GM19452 (cell line): Measurements from ENCODE around the gene ZNF185.

Experiments
- ATAC-seq: cut with Tn5 transposase; IDR thresholded peaks from one replicate; pipeline ENCODE4 v1.9.1; 2021; ENCODE audit not compliant: unreplicated experiment

Gene ZNF185

GRCh38 chrX:152895121-152895520 is 2.7 kb upstream of the ZNF185 start:
- no peak for ATAC-seq

GRCh38 chrX:152895724-152896420 is 2.0 kb upstream of the ZNF185 start:
- no peak for ATAC-seq

- ATAC-seq: no peak
Observed at GRCh38 chrX:152896450-152896849, 1.4 kb upstream of the ZNF185 start.

- no peak for ATAC-seq
Observed at GRCh38 chrX:152898442-152898841, 575 bp downstream of the ZNF185 start.

- no peak for ATAC-seq
Observed at GRCh38 chrX:152899111-152899873, 1.4 kb downstream of the ZNF185 start.

GRCh38 chrX:152899874-152900719 is 2.2 kb downstream of the ZNF185 start:
- no peak for ATAC-seq

- no peak for ATAC-seq
Observed at GRCh38 chrX:152900937-152901445, 3.1 kb downstream of the ZNF185 start.

- no peak for ATAC-seq
Observed at GRCh38 chrX:152901816-152902501, 4.1 kb downstream of the ZNF185 start.

GRCh38 chrX:152902502-152902820 is 4.6 kb downstream of the ZNF185 start:
- no peak for ATAC-seq

- no peak for ATAC-seq
Observed at GRCh38 chrX:152903589-152903988, 5.7 kb downstream of the ZNF185 start.

GRCh38 chrX:152904151-152905080 is 6.5 kb downstream of the ZNF185 start:
- ATAC-seq: no peak

- no peak for ATAC-seq
Observed at GRCh38 chrX:152905081-152905420, 7.2 kb downstream of the ZNF185 start.

- ATAC-seq: no peak
Observed at GRCh38 chrX:152907084-152907651, 9.3 kb downstream of the ZNF185 start.

GRCh38 chrX:152908486-152908885 is 10.6 kb downstream of the ZNF185 start:
- ATAC-seq: no peak

GRCh38 chrX:152910018-152910417 is 12.2 kb downstream of the ZNF185 start:
- peak; percentile 85 for ATAC-seq

GRCh38 chrX:152912106-152912505 is 14.2 kb downstream of the ZNF185 start:
- ATAC-seq: no peak

- ATAC-seq: no peak
Observed at GRCh38 chrX:152912641-152913040, 14.8 kb downstream of the ZNF185 start.

GRCh38 chrX:152913346-152913745 is 15.5 kb downstream of the ZNF185 start:
- ATAC-seq: no peak

- no peak for ATAC-seq
Observed at GRCh38 chrX:152913910-152914309, 16.0 kb downstream of the ZNF185 start.
